GM21526 (cell line): ENCODE results near the gene FANCL.
A peak's percentile ranks its signal among the peaks of the same experiment; 100 is the strongest.
"Not testable (repeated sequence)": the region's sequence is repeated elsewhere in the genome, so short reads cannot be mapped to it uniquely, and the experiment has no call there.

ENCODE experiments used
- ATAC-seq: cut with Tn5 transposase; IDR thresholded peaks from one replicate; pipeline ENCODE4 v1.9.1; 2021; ENCODE audit warnings: moderate library complexity; ENCODE audit not compliant: unreplicated experiment, low FRiP score

Gene FANCL

GRCh38 chr2:58240670-58241545 is at the start of gene FANCL:
TSS of gene FANCL (minus strand) at chr2:58241325. CDS start at chr2:58241313, 12 bp downstream.
- peak; percentile 77 for ATAC-seq

GRCh38 chr2:58289029-58289428 is 47.9 kb upstream of the FANCL start:
- no peak for ATAC-seq

GRCh38 chr2:58283931-58284330 is 42.8 kb upstream of the FANCL start:
- no peak for ATAC-seq

GRCh38 chr2:58275144-58275543 is 34.0 kb upstream of the FANCL start:
- ATAC-seq: not testable (repeated sequence)

GRCh38 chr2:58271826-58272225 is 30.7 kb upstream of the FANCL start:
- no peak for ATAC-seq

GRCh38 chr2:58268685-58269084 is 27.6 kb upstream of the FANCL start:
- ATAC-seq: no peak

- ATAC-seq: no peak
Observed at GRCh38 chr2:58266211-58266610, 25.1 kb upstream of the FANCL start.

- ATAC-seq: no peak
Observed at GRCh38 chr2:58261209-58261608, 20.1 kb upstream of the FANCL start.

- peak; percentile 62 for ATAC-seq
Observed at GRCh38 chr2:58258456-58258855, 17.3 kb upstream of the FANCL start.

- ATAC-seq: not testable (repeated sequence)
Observed at GRCh38 chr2:58251331-58252201, 10.4 kb upstream of the FANCL start.

- no peak for ATAC-seq
Observed at GRCh38 chr2:58241546-58241864, 380 bp upstream of the FANCL start.

GRCh38 chr2:58239243-58239925 is 1.7 kb downstream of the FANCL start:
- no peak for ATAC-seq

- no peak for ATAC-seq
Observed at GRCh38 chr2:58237741-58238140, 3.4 kb downstream of the FANCL start.

GRCh38 chr2:58235984-58236383 is 5.1 kb downstream of the FANCL start:
- no peak for ATAC-seq

- ATAC-seq: no peak
Observed at GRCh38 chr2:58235170-58235569, 6.0 kb downstream of the FANCL start.

GRCh38 chr2:58228299-58228698 is 12.8 kb downstream of the FANCL start:
- no peak for ATAC-seq

- no peak for ATAC-seq
Observed at GRCh38 chr2:58227171-58227917, 13.8 kb downstream of the FANCL start.

GRCh38 chr2:58221909-58222308 is 19.2 kb downstream of the FANCL start:
- no peak for ATAC-seq

- no peak for ATAC-seq
Observed at GRCh38 chr2:58215429-58215828, 25.7 kb downstream of the FANCL start.

- ATAC-seq: not testable (repeated sequence)
Observed at GRCh38 chr2:58210951-58211568, 30.1 kb downstream of the FANCL start.
